Renal cortex interstitium (tissue), 15 donors: Measurements from ENCODE around the gene PAFAH1B2. TPM values are rescaled to one million over a fixed set of nuclear protein-coding genes. Genes with fewer than 3 reads are reported as not detected.
"Not testable (repeated sequence)": the region's sequence is repeated elsewhere in the genome, so short reads cannot be mapped to it uniquely, and the experiment has no call there.

Experiments used
- DNase-seq, 11 donors: peaks; one replicate each; pipeline ENCODE4 v3.0.0-alpha.2; 2013; ENCODE audit warnings: low read depth in 9 of 11, low spot score in 4 of 11; ENCODE audit errors: extremely low read depth in 1 of 11
- long read RNA-seq, 16 experiments: transcript quantifications; one replicate each; lab custom pipeline, GENCODE V29; 2026
- polyA plus RNA-seq, 3 donors: library from polyadenylated mRNA; unstranded; fragments of 120-200 nt; gene quantifications; one replicate each; pipeline ENCODE4 v1.2.1, GENCODE V29; 2013; ENCODE audit not compliant: insufficient read length in 3 of 3

PAFAH1B2 gene
- 10 to 100 TPM; 75.0 to 80.0 (median 76.7) TPM for polyA plus RNA-seq
- long read RNA-seq, donor 1, full-length matches to known transcripts, result 14 of 14 reads
- long read RNA-seq, donor 1, partial matches to known transcripts, result 0 of 14 reads
- long read RNA-seq, donor 1, other reads (novel, unspliced or antisense), result 0 of 14 reads
- long read RNA-seq, donor 2, full-length matches to known transcripts, result 10 of 10 reads
- long read RNA-seq, donor 2, partial matches to known transcripts, result 0 of 10 reads
- long read RNA-seq, donor 2, other reads (novel, unspliced or antisense), result 0 of 10 reads
- long read RNA-seq, donor 3, full-length matches to known transcripts, result 34 of 40 reads
- long read RNA-seq, donor 3, partial matches to known transcripts, result 6 of 40 reads
- long read RNA-seq, donor 3, other reads (novel, unspliced or antisense), result 0 of 40 reads
- long read RNA-seq, donor 4, full-length matches to known transcripts, result 18 of 18 reads
- long read RNA-seq, donor 4, partial matches to known transcripts, result 0 of 18 reads
- long read RNA-seq, donor 4, other reads (novel, unspliced or antisense), result 0 of 18 reads
- long read RNA-seq, donor 5, result 0 reads
- long read RNA-seq, donor 6, full-length matches to known transcripts, result 22 of 29 reads
- long read RNA-seq, donor 6, partial matches to known transcripts, result 7 of 29 reads
- long read RNA-seq, donor 6, other reads (novel, unspliced or antisense), result 0 of 29 reads
- long read RNA-seq, donor 7, full-length matches to known transcripts, result 19 of 19 reads
- long read RNA-seq, donor 7, partial matches to known transcripts, result 0 of 19 reads
- long read RNA-seq, donor 7, other reads (novel, unspliced or antisense), result 0 of 19 reads
- long read RNA-seq, donor 8, full-length matches to known transcripts, result 29 of 62 reads
- long read RNA-seq, donor 8, partial matches to known transcripts, result 33 of 62 reads
- long read RNA-seq, donor 8, other reads (novel, unspliced or antisense), result 0 of 62 reads
- long read RNA-seq, donor 9, full-length matches to known transcripts, result 28 of 28 reads
- long read RNA-seq, donor 9, partial matches to known transcripts, result 0 of 28 reads
- long read RNA-seq, donor 9, other reads (novel, unspliced or antisense), result 0 of 28 reads
- long read RNA-seq, donor 10, full-length matches to known transcripts, result 10 of 10 reads
- long read RNA-seq, donor 10, partial matches to known transcripts, result 0 of 10 reads
- long read RNA-seq, donor 10, other reads (novel, unspliced or antisense), result 0 of 10 reads
- long read RNA-seq, donor 11, full-length matches to known transcripts, result 22 of 22 reads
- long read RNA-seq, donor 11, partial matches to known transcripts, result 0 of 22 reads
- long read RNA-seq, donor 11, other reads (novel, unspliced or antisense), result 0 of 22 reads
- long read RNA-seq, donor 12, full-length matches to known transcripts, result 4 of 4 reads
- long read RNA-seq, donor 12, partial matches to known transcripts, result 0 of 4 reads
- long read RNA-seq, donor 12, other reads (novel, unspliced or antisense), result 0 of 4 reads
- long read RNA-seq, donor 13, result 0 reads
- long read RNA-seq, donor 14, full-length matches to known transcripts, result 12 of 17 reads
- long read RNA-seq, donor 14, partial matches to known transcripts, result 5 of 17 reads
- long read RNA-seq, donor 14, other reads (novel, unspliced or antisense), result 0 of 17 reads
- long read RNA-seq, donor 15, full-length matches to known transcripts, result 12 of 12 reads
- long read RNA-seq, donor 15, partial matches to known transcripts, result 0 of 12 reads
- long read RNA-seq, donor 15, other reads (novel, unspliced or antisense), result 0 of 12 reads
- long read RNA-seq, donor 16, full-length matches to known transcripts, result 59 of 79 reads
- long read RNA-seq, donor 16, partial matches to known transcripts, result 20 of 79 reads
- long read RNA-seq, donor 16, other reads (novel, unspliced or antisense), result 0 of 79 reads

GRCh38 chr11:117143871-117144476 lies at the start of gene PAFAH1B2:
Gene PAFAH1B2, plus strand, starts transcription at chr11:117144287. Its CDS starts 8,161 bp downstream, at chr11:117152448.
- DNase-seq, result peak; percentile 86 to 95 (median 92)

GRCh38 chr11:117094776-117095175 lies 49.3 kb upstream of the PAFAH1B2 start:
- DNase-seq, result no peak

GRCh38 chr11:117095284-117096161 lies 48.6 kb upstream of the PAFAH1B2 start:
- no peak for DNase-seq

- DNase-seq, result no peak
Observed at GRCh38 chr11:117096201-117096991, 47.7 kb upstream of the PAFAH1B2 start.

GRCh38 chr11:117097014-117097388 lies 47.1 kb upstream of the PAFAH1B2 start:
- DNase-seq, result no peak

GRCh38 chr11:117097389-117098268 lies 46.5 kb upstream of the PAFAH1B2 start:
- DNase-seq, result peak in 2 of 11 donors; percentile 33 to 40

- peak; percentile 72 to 92 (median 87) for DNase-seq
Observed at GRCh38 chr11:117098269-117099232, 45.5 kb upstream of the PAFAH1B2 start, which contains the start of gene SIK3. Gene SIK3, minus strand, starts transcription at chr11:117098428. Its CDS starts 13 bp downstream, at chr11:117098415.

GRCh38 chr11:117099696-117100095 lies 44.4 kb upstream of the PAFAH1B2 start:
- DNase-seq, result no peak

GRCh38 chr11:117100556-117100955 lies 43.5 kb upstream of the PAFAH1B2 start:
- no peak for DNase-seq

- no peak for DNase-seq
Observed at GRCh38 chr11:117107701-117108590, 36.1 kb upstream of the PAFAH1B2 start.

- no peak for DNase-seq
Observed at GRCh38 chr11:117110294-117110950, 33.7 kb upstream of the PAFAH1B2 start.

GRCh38 chr11:117112497-117112896 lies 31.6 kb upstream of the PAFAH1B2 start:
- DNase-seq, result not testable (repeated sequence)
